ENCODE measurements around the gene APOL1. TPM values are rescaled to one million over a fixed set of nuclear protein-coding genes. Genes with fewer than 3 reads are reported as not detected.

Gene APOL1
- total and polyA plus RNA-seq, 10 of the 15 experiments (the other 5 are each of a cell fraction or from before 2014, with no cell fraction given): 9.0 to 42.0 (median 17.6) TPM

DNA sequence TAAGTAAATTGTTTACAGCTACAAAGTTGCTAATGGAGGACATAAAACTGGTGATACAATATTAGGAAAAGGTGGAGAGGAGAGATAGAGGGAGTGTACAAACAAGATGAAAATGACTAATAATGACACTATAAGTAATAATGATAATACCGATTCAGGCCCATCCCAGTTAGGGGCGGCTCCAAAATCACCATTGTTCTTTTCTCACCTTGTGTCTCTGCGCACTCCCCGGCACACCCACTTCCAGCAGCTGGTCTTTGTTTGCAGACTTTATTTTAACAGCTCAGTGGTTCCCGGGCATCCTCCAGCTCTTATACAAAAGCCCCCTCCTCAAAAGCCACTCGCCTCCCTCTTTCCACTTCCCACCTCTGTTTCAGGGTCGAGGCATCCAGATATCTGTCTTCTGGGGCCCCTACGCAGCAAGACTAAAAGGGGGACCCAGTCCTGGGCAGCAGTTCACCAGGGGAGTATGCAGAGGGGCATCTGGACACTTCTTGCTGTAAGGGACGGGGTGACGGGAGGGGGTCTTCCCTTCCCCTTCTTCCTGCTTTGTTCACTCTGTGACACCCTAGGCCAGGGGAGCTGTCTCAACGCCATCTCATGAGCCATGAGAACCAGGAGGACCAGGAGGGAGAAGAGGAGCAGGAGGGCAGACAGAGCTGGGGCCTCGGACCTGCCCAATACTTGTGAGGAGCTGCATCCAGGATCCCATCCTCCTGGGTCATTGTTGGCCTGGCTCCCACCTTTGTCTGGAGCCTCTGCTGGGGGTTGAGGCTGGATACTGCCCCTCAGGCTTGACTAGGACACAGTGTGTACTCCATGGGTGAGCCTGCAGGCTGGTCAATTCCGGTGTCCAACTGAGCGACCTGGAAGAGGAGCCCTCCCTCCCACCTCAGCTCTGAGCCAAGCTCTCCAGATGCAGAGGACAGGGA is 16.3 kb upstream of the APOL1 start:
- ChIA-PET CTCF (interaction anchor here (0.6 to 8.0 kb wide), 11 partner anchors 9 to 250 kb away, joined by 3 to 153 read pairs (median 6); partner anchors contain the start of gene APOL1), POLR2A (interaction anchor here (0.6 to 7.7 kb wide), 3 partner anchors 9 to 28 kb away, joined by 3 to 99 read pairs (median 3); partner anchors contain the start of gene APOL1), SMC1A (ENCODE audit: uncharacterized antibody, unreplicated experiment) (interaction anchor here (0.6 to 9.5 kb wide), 12 partner anchors 7 to 42 kb away, joined by 3 to 165 read pairs (median 7); partner anchors contain the start of gene APOL1), RAD21 (ENCODE audit: unreplicated experiment) (interaction anchor here (0.6 to 4.7 kb wide), 5 partner anchors 13 to 76 kb away, joined by 3 to 100 read pairs (median 3); partner anchors contain the start of genes APOL1 and APOL3)
- 93% methylated on average over 14 of the region's 14 CpGs for WGBS (ENCODE audit: insufficient coverage, insufficient replicate concordance, low lambda C conversion rate, missing lambda C conversion rate)
- no peak for DNase-seq (ENCODE audit: low read depth, low spot score)
- Histone ChIP-seq H2AFZ (ENCODE audit: control insufficient read depth, low read depth, low read length) (no peak overlapping the region), H4K20me1 (ENCODE audit: control insufficient read depth, insufficient read depth) (no peaks in the 10 kb centered on the region), H3K9me3 (replicated peaks; ENCODE audit: control insufficient read depth, insufficient read depth, low read length) (no peaks in the 10 kb centered on the region; the same call in 2 of the 3 replicates), H3K4me1 (ENCODE audit: control insufficient read depth, insufficient read depth, low read length) (peaks cover 31% of the 10 kb centered on the region), H3K4me3 (peak overlapping the region; percentile 96; the same call in 1 of the 2 replicates), H3K4me2 (ENCODE audit: control insufficient read depth, insufficient read depth) (peak overlapping the region; percentile 88), H3K36me3 (ENCODE audit: control insufficient read depth in 2 of 2, insufficient read depth in 2 of 2, low read length in 1 of 2) (peaks cover 3 to 19% of the 10 kb centered on the region in 2 experiments; a peak in 3 of 4 replicates), H3K27ac (ENCODE audit: control insufficient read depth, insufficient read depth) (no peak overlapping the region), H3K9ac (ENCODE audit: control insufficient read depth, insufficient read depth, low read length) (peak overlapping the region; percentile 65), H3K27me3 (replicated peaks in 1 of 2; ENCODE audit: control insufficient read depth in 2 of 2, insufficient read depth in 2 of 2, low read length in 1 of 2) (no peaks in the 10 kb centered on the region), H3K79me2 (ENCODE audit: control insufficient read depth, insufficient read depth, low read length) (peaks cover 43% of the 10 kb centered on the region)
- intact Hi-C loops (cut with micrococcal nuclease; ENCODE audit: unreplicated experiment): loop anchor here (5.0 kb wide), 1 partner anchor 41 kb away; no protein-coding TSS in a partner anchor
- BruUV-seq (replicated peaks): no TSS peak
- ATAC-seq: no peak
- no peak for FAIRE-seq
- TF ChIP-seq, protein P1, sequence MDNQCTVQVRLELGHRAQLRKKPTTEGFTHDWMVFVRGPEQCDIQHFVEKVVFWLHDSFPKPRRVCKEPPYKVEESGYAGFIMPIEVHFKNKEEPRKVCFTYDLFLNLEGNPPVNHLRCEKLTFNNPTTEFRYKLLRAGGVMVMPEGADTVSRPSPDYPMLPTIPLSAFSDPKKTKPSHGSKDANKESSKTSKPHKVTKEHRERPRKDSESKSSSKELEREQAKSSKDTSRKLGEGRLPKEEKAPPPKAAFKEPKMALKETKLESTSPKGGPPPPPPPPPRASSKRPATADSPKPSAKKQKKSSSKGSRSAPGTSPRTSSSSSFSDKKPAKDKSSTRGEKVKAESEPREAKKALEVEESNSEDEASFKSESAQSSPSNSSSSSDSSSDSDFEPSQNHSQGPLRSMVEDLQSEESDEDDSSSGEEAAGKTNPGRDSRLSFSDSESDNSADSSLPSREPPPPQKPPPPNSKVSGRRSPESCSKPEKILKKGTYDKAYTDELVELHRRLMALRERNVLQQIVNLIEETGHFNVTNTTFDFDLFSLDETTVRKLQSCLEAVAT (IDR thresholded peaks at IDR 0.05): peak; percentile 84
- TF ChIP-seq HDAC6 (IDR thresholded peaks at IDR 0.05; ENCODE audit: unreplicated experiment): no peak
- TF ChIP-seq POLR2A (IDR thresholded peaks at IDR 0.05; ENCODE audit: low read depth, low read length): no peak
- in situ Hi-C loops (cut with MboI): no loop called here
